ENCODE data around the gene MEGF8. TPM values are rescaled to one million over a fixed set of nuclear protein-coding genes. Genes with fewer than 3 reads are reported as not detected.

Gene MEGF8
- total RNA-seq, 1 donor from 2014 or later, result 69.3 TPM

DNA sequence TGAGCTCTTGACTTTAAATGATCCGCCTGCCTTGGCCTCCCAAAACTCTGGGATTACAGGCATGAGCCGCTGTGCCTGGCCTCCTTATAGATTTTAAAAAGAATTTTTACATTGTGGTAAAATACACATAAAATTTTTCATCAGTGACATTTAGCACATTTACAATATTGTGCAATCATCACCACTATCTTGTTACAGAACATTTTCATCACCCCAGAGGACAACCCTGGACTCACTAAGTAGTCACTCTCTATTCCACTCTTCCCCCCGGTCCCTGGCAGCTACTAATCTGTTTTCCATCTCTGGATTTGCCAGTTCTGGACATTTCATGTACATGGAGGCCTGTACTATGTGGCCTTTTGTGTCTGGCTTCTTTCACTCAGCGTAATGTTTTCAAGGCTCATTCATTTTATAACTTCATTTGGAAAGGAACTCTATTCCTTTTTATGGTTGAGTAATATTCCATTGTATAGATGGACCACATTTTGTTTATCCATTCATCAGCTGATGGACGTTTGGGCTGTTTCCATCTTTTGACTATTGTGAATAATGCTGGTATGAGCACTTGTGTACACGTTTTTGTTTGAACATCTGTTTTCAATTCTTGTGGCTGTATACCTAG is 19.9 kb downstream of the MEGF8 start:
- Mint-ChIP-seq H3K4me1 (ENCODE audit: unreplicated experiment) (no peaks in the 10 kb centered on the region), H3K27me3 (ENCODE audit: unreplicated experiment) (peaks cover 10% of the 10 kb centered on the region), H3K4me3 (ENCODE audit: unreplicated experiment) (no peak overlapping the region), H3K9me3 (ENCODE audit: unreplicated experiment) (no peaks in the 10 kb centered on the region), H3K36me3 (ENCODE audit: low read depth, unreplicated experiment) (peaks cover 36% of the 10 kb centered on the region), H3K27ac (ENCODE audit: unreplicated experiment) (no peak overlapping the region)
- no peak for DNase-seq (ENCODE audit: low spot score)
- TF ChIP-seq, protein P1, sequence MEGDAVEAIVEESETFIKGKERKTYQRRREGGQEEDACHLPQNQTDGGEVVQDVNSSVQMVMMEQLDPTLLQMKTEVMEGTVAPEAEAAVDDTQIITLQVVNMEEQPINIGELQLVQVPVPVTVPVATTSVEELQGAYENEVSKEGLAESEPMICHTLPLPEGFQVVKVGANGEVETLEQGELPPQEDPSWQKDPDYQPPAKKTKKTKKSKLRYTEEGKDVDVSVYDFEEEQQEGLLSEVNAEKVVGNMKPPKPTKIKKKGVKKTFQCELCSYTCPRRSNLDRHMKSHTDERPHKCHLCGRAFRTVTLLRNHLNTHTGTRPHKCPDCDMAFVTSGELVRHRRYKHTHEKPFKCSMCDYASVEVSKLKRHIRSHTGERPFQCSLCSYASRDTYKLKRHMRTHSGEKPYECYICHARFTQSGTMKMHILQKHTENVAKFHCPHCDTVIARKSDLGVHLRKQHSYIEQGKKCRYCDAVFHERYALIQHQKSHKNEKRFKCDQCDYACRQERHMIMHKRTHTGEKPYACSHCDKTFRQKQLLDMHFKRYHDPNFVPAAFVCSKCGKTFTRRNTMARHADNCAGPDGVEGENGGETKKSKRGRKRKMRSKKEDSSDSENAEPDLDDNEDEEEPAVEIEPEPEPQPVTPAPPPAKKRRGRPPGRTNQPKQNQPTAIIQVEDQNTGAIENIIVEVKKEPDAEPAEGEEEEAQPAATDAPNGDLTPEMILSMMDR (IDR thresholded peaks at IDR 0.05; ENCODE audit: unreplicated experiment), result no peak

- no peaks in the 10 kb centered on the region for H3K4me1 Mint-ChIP-seq (ENCODE audit: unreplicated experiment)
- H3K27ac Mint-ChIP-seq (ENCODE audit: unreplicated experiment), result no peak overlapping the region
- no peak for DNase-seq (ENCODE audit: low spot score)
- peaks cover 35% of the 10 kb centered on the region for H3K36me3 Mint-ChIP-seq (ENCODE audit: low read depth, unreplicated experiment)
- H3K9me3 Mint-ChIP-seq (ENCODE audit: unreplicated experiment), result no peaks in the 10 kb centered on the region
- peaks cover 12% of the 10 kb centered on the region for H3K27me3 Mint-ChIP-seq (ENCODE audit: unreplicated experiment)
- no peak overlapping the region for H3K4me3 Mint-ChIP-seq (ENCODE audit: unreplicated experiment)
- TF ChIP-seq, protein P1 (IDR thresholded peaks at IDR 0.05; ENCODE audit: unreplicated experiment), result no peak
Observed at GRCh38 chr19:42348211-42348610, 22.8 kb downstream of the MEGF8 start.

- peak overlapping the region; percentile 17 for H3K4me3 Mint-ChIP-seq (ENCODE audit: unreplicated experiment)
- no peaks in the 10 kb centered on the region for H3K9me3 Mint-ChIP-seq (ENCODE audit: unreplicated experiment)
- H3K36me3 Mint-ChIP-seq (ENCODE audit: low read depth, unreplicated experiment), result peaks cover 38% of the 10 kb centered on the region
- TF ChIP-seq, protein P1 (IDR thresholded peaks at IDR 0.05; ENCODE audit: unreplicated experiment), result no peak
- peaks cover 10% of the 10 kb centered on the region for H3K27me3 Mint-ChIP-seq (ENCODE audit: unreplicated experiment)
- no peak overlapping the region for H3K27ac Mint-ChIP-seq (ENCODE audit: unreplicated experiment)
- no peaks in the 10 kb centered on the region for H3K4me1 Mint-ChIP-seq (ENCODE audit: unreplicated experiment)
- DNase-seq (ENCODE audit: low spot score), result no peak
Observed at GRCh38 chr19:42349378-42350107, 24.1 kb downstream of the MEGF8 start.

- Mint-ChIP-seq H3K36me3 (ENCODE audit: low read depth, unreplicated experiment) (peaks cover 36% of the 10 kb centered on the region), H3K9me3 (ENCODE audit: unreplicated experiment) (no peaks in the 10 kb centered on the region), H3K27ac (ENCODE audit: unreplicated experiment) (no peak overlapping the region), H3K4me1 (ENCODE audit: unreplicated experiment) (no peaks in the 10 kb centered on the region), H3K27me3 (ENCODE audit: unreplicated experiment) (peaks cover 10% of the 10 kb centered on the region), H3K4me3 (ENCODE audit: unreplicated experiment) (no peak overlapping the region)
- TF ChIP-seq, protein P1 (IDR thresholded peaks at IDR 0.05; ENCODE audit: unreplicated experiment), result no peak
- no peak for DNase-seq (ENCODE audit: low spot score)
Observed at GRCh38 chr19:42350417-42350816, 25.0 kb downstream of the MEGF8 start.

Measured in endothelial cell (in vitro differentiated cells).